ENCODE measurements around the gene CHRM4. TPM values are rescaled to one million over a fixed set of nuclear protein-coding genes. Genes with fewer than 3 reads are reported as not detected.

CHRM4 gene
- total and polyA plus RNA-seq, 2 of the 13 experiments (the other 11 are each of a cell fraction or from before 2014, with no cell fraction given): 0.13 to 0.21 TPM

GRCh38 chr11:46372086-46372485, 19.5 kb downstream of the CHRM4 start:
- H3K9ac ChIP-seq (ENCODE audit: insufficient read depth, low read depth, low read length): no peak overlapping the region
- CTCF ChIA-PET (ENCODE audit: low intra/inter-chr PET ratio, low total read pairs): no interaction called here

More at GRCh38 chr11:46372086-46372485, 19.5 kb downstream of the CHRM4 start:
- no TSS peak for BruUV-seq (replicated peaks)
- H3K36me3 ChIP-seq (replicated peaks in 1 of 2; ENCODE audit: control insufficient read depth in 1 of 2, insufficient read depth in 2 of 2, low read length in 2 of 2): peaks cover 1 to 14% of the 10 kb centered on the region in 2 experiments; a peak in 2 of 5 replicates
- no peaks in the 10 kb centered on the region for H4K20me1 ChIP-seq (ENCODE audit: insufficient read depth, low read length)
- WGBS (ENCODE audit: low lambda C conversion rate): 79% methylated on average over 6 of the region's 10 CpGs
- in situ Hi-C loops (cut with HindIII; ENCODE audit: extremely low pct_ligation_motif_present, low pct_unique_long_range_greater_than_20kb): no loop called here
- DNase-seq (ENCODE audit: low spot score) (no peak), ATAC-seq (no peak), FAIRE-seq (no peak)
- TF ChIP-seq, protein P1, sequence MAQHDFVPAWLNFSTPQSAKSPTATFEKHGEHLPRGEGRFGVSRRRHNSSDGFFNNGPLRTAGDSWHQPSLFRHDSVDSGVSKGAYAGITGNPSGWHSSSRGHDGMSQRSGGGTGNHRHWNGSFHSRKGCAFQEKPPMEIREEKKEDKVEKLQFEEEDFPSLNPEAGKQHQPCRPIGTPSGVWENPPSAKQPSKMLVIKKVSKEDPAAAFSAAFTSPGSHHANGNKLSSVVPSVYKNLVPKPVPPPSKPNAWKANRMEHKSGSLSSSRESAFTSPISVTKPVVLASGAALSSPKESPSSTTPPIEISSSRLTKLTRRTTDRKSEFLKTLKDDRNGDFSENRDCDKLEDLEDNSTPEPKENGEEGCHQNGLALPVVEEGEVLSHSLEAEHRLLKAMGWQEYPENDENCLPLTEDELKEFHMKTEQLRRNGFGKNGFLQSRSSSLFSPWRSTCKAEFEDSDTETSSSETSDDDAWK (CRISPR knock-in tag; IDR thresholded peaks at IDR 0.05): no peak
- TF ChIP-seq SRSF1 (optimal IDR thresholded peaks at IDR 0.05; ENCODE audit: low read depth, low read length): no peak
- TF ChIP-seq ZNF552 (CRISPR knock-in tag; IDR thresholded peaks at IDR 0.05; ENCODE audit: borderline replicate concordance): no peak
- no peak for TF ChIP-seq PAWR (CRISPR knock-in tag; IDR thresholded peaks at IDR 0.05; ENCODE audit: borderline replicate concordance)
- no peak for TF ChIP-seq ZKSCAN5 (CRISPR knock-in tag; IDR thresholded peaks at IDR 0.05)
- no peak for TF ChIP-seq TMF1 (CRISPR knock-in tag; IDR thresholded peaks at IDR 0.05; ENCODE audit: low read depth)
- TF ChIP-seq HMG20A (CRISPR knock-in tag; IDR thresholded peaks at IDR 0.05; ENCODE audit: borderline replicate concordance): no peak
- TF ChIP-seq MIXL1 (CRISPR knock-in tag; IDR thresholded peaks at IDR 0.05): no peak
- no peak for TF ChIP-seq ZNF460 (CRISPR knock-in tag; IDR thresholded peaks at IDR 0.05; ENCODE audit: borderline replicate concordance)
- no peak for TF ChIP-seq SSRP1 (CRISPR knock-in tag; IDR thresholded peaks at IDR 0.05)
- TF ChIP-seq, protein P2, sequence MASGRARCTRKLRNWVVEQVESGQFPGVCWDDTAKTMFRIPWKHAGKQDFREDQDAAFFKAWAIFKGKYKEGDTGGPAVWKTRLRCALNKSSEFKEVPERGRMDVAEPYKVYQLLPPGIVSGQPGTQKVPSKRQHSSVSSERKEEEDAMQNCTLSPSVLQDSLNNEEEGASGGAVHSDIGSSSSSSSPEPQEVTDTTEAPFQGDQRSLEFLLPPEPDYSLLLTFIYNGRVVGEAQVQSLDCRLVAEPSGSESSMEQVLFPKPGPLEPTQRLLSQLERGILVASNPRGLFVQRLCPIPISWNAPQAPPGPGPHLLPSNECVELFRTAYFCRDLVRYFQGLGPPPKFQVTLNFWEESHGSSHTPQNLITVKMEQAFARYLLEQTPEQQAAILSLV (CRISPR knock-in tag; IDR thresholded peaks at IDR 0.05; ENCODE audit: borderline replicate concordance): no peak
- TF ChIP-seq EHMT2 (IDR thresholded peaks at IDR 0.05; ENCODE audit: borderline replicate concordance, low read depth, low read length): no peak
- no peak for TF ChIP-seq ZNF619 (CRISPR knock-in tag; IDR thresholded peaks at IDR 0.05)
- TF ChIP-seq ATM (IDR thresholded peaks at IDR 0.05; ENCODE audit: borderline replicate concordance): no peak
- no peak for TF ChIP-seq ZNF609 (CRISPR knock-in tag; IDR thresholded peaks at IDR 0.05; ENCODE audit: borderline replicate concordance)
- no peak for TF ChIP-seq PITX1 (CRISPR knock-in tag; IDR thresholded peaks at IDR 0.05)
- TF ChIP-seq JDP2 (CRISPR knock-in tag; IDR thresholded peaks at IDR 0.05; ENCODE audit: borderline replicate concordance): no peak
- no peak for TF ChIP-seq BCL6 (CRISPR knock-in tag; IDR thresholded peaks at IDR 0.05)
- TF ChIP-seq CERS6 (CRISPR knock-in tag; IDR thresholded peaks at IDR 0.05): no peak
- no peak overlapping the region for H3K27ac ChIP-seq (ENCODE audit: extremely low read length, insufficient read depth, low read length)
- no peak overlapping the region for H2AFZ ChIP-seq (ENCODE audit: low read length)
- H3K4me2 ChIP-seq (ENCODE audit: low read depth, low read length): no peak overlapping the region
- no peaks in the 10 kb centered on the region for H3K9me3 ChIP-seq (ENCODE audit: low read length)
- no peaks in the 10 kb centered on the region for H3K27me3 ChIP-seq (ENCODE audit: control insufficient read depth in 1 of 2, insufficient read depth in 2 of 2, low read length in 2 of 2)
- H3K4me3 ChIP-seq (replicated peaks in 1 of 3; ENCODE audit: insufficient read depth in 1 of 3, low read depth in 2 of 3, low read length in 3 of 3): no peak overlapping the region
- H3K79me2 ChIP-seq (ENCODE audit: insufficient read depth, low read length): no peaks in the 10 kb centered on the region
- POLR2A ChIA-PET: no interaction called here
- H3K4me1 ChIP-seq (ENCODE audit: insufficient read depth, low read length): peaks cover 15% of the 10 kb centered on the region
- intact Hi-C loops (cut with micrococcal nuclease; ENCODE audit: unreplicated experiment): no loop called here
